Nephron progenitor cell (in vitro differentiated cells): ENCODE measurements around the gene TMTC2.

Source experiments
- DNase-seq: peaks from one replicate; pipeline ENCODE4 v3.0.0; 2021
- H3K27ac Mint-ChIP-seq: 2 replicates; pipeline ENCODE4 v1.8.0; 2021; ENCODE audit warnings: mild to moderate bottlenecking, moderate library complexity, mixed read lengths
- H3K27me3 Mint-ChIP-seq: 2 replicates; pipeline ENCODE4 v1.8.0; 2021; ENCODE audit warnings: mild to moderate bottlenecking, low read depth, mixed read lengths; ENCODE audit not compliant: poor library complexity
- H3K36me3 Mint-ChIP-seq: 2 replicates; pipeline ENCODE4 v1.8.0; 2021; ENCODE audit warnings: low read depth, mixed read lengths
- H3K4me1 Mint-ChIP-seq: 2 replicates; pipeline ENCODE4 v1.8.0; 2021; ENCODE audit warnings: mixed read lengths
- H3K4me3 Mint-ChIP-seq: 2 replicates; pipeline ENCODE4 v1.8.0; 2021; ENCODE audit warnings: mild to moderate bottlenecking, moderate library complexity, mixed read lengths
- H3K9me3 Mint-ChIP-seq: 2 replicates; pipeline ENCODE4 v1.8.0; 2021; ENCODE audit warnings: mild to moderate bottlenecking, moderate library complexity, mixed read lengths
- TF ChIP-seq, protein P1 (sequence below): fragments of 200-600 bp; sonication (generic); IDR thresholded peaks from 2 replicates; pipeline ENCODE4 v1.5.0; 2021; ENCODE audit warnings: antibody characterized with exemption

The TMTC2 gene

GRCh38 chr12:83040339-83040738, 353.6 kb downstream of the TMTC2 start:
- Mint-ChIP-seq H3K4me1 (peaks cover 8% of the 10 kb centered on the region), H3K4me3 (no peak overlapping the region), H3K27me3 (no peaks in the 10 kb centered on the region), H3K9me3 (no peaks in the 10 kb centered on the region), H3K36me3 (no peaks in the 10 kb centered on the region), H3K27ac (peak overlapping the region; percentile 29)
- TF ChIP-seq, protein P1, sequence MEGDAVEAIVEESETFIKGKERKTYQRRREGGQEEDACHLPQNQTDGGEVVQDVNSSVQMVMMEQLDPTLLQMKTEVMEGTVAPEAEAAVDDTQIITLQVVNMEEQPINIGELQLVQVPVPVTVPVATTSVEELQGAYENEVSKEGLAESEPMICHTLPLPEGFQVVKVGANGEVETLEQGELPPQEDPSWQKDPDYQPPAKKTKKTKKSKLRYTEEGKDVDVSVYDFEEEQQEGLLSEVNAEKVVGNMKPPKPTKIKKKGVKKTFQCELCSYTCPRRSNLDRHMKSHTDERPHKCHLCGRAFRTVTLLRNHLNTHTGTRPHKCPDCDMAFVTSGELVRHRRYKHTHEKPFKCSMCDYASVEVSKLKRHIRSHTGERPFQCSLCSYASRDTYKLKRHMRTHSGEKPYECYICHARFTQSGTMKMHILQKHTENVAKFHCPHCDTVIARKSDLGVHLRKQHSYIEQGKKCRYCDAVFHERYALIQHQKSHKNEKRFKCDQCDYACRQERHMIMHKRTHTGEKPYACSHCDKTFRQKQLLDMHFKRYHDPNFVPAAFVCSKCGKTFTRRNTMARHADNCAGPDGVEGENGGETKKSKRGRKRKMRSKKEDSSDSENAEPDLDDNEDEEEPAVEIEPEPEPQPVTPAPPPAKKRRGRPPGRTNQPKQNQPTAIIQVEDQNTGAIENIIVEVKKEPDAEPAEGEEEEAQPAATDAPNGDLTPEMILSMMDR: no peak
- no peak for DNase-seq

DNA sequence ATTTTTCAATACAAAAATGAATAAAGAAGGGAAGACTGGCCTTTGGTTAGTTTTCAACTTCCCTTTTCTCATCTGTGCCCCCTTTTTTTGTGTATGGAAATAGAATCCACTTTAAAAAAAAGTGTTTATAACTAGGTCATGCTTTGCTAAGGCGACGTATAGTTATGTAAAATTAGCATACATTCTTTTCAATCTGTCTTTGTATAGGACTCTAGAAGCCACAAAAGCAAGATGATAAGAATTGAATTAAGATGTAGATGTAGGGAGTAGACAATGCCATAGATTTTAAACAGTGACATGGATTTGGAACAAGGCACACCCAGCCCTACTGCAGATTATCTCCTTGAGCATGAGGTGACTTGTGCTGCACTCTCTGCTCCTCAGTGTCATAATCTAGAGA, 354.3 kb downstream of the TMTC2 start:
- DNase-seq: no peak
- no peak overlapping the region for H3K27ac Mint-ChIP-seq
- no peaks in the 10 kb centered on the region for H3K27me3 Mint-ChIP-seq
- H3K9me3 Mint-ChIP-seq: no peaks in the 10 kb centered on the region
- H3K4me3 Mint-ChIP-seq: no peak overlapping the region
- no peaks in the 10 kb centered on the region for H3K36me3 Mint-ChIP-seq
- TF ChIP-seq, protein P1: no peak
- H3K4me1 Mint-ChIP-seq: peaks cover 8% of the 10 kb centered on the region

DNA sequence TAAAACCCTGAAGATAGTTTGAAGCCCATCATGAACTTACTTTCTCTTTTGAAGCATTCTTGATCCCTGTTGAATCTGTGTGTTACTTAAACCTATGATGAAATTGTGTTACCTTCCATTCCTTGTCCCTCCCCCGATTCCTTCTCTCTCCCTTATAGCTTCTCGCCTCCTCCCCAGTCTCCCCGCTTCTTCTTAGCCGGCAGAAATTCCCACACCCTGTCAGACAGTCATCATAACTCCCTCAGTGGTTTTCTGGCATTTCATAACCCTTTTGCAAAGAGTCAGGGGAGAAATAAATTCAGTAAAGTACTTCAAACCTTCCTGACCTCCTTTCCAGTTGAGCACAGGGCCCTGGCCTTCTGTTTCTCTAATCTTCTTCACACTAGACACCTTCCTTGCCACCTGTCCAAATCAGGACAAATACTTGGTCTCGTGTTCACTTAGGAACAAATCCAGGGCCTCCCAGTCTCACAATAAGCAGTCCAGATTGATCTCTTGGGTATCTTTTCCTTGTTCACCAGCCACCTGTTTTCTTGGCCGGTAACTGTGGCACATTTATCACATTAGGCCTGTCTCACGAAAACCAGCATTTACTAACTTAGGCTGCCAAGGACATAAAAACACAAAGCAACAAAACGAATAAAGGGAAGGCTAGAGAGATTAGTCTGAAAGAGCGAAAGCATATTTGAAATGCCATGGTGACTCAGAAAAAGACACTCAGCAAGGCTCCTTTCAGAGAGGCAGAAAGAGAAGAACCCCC, 355.9 kb downstream of the TMTC2 start:
- no peak for DNase-seq
- peak overlapping the region; percentile 38 for H3K27ac Mint-ChIP-seq
- TF ChIP-seq, protein P1: no peak
- H3K9me3 Mint-ChIP-seq: no peaks in the 10 kb centered on the region
- no peaks in the 10 kb centered on the region for H3K36me3 Mint-ChIP-seq
- peaks cover 8% of the 10 kb centered on the region for H3K4me1 Mint-ChIP-seq
- H3K27me3 Mint-ChIP-seq: no peaks in the 10 kb centered on the region
- H3K4me3 Mint-ChIP-seq: no peak overlapping the region

DNA sequence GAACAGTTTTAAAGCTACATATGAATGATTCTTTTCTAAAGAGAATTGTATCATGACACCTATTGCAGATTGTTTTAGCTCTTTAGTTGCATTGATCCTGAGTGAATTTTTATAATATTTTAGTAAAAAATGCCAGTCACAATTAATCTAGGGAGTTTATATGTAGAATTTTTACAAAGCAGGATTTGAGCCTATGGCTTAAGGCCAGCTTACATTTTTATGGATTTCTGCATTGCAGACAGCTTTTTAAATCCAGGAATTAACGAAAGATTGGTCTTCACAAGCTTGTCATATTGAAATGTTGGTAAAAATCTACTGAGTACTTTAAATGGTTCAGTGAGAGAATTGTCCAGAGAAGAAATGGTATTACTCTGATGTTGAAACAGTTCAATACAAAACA, 358.0 kb downstream of the TMTC2 start:
- H3K27ac Mint-ChIP-seq: no peak overlapping the region
- H3K4me3 Mint-ChIP-seq: no peak overlapping the region
- no peaks in the 10 kb centered on the region for H3K27me3 Mint-ChIP-seq
- H3K4me1 Mint-ChIP-seq: peaks cover 8% of the 10 kb centered on the region
- no peaks in the 10 kb centered on the region for H3K36me3 Mint-ChIP-seq
- no peak for DNase-seq
- TF ChIP-seq, protein P1: no peak
- H3K9me3 Mint-ChIP-seq: no peaks in the 10 kb centered on the region

- Mint-ChIP-seq H3K27me3 (no peaks in the 10 kb centered on the region), H3K36me3 (no peaks in the 10 kb centered on the region), H3K4me3 (no peak overlapping the region), H3K9me3 (no peaks in the 10 kb centered on the region), H3K4me1 (peaks cover 8% of the 10 kb centered on the region), H3K27ac (peak overlapping the region; percentile 78)
- TF ChIP-seq, protein P1: no peak
- DNase-seq: no peak
These were observed 359.3 kb downstream of the TMTC2 start for GRCh38 chr12:83046019-83046418.

DNA sequence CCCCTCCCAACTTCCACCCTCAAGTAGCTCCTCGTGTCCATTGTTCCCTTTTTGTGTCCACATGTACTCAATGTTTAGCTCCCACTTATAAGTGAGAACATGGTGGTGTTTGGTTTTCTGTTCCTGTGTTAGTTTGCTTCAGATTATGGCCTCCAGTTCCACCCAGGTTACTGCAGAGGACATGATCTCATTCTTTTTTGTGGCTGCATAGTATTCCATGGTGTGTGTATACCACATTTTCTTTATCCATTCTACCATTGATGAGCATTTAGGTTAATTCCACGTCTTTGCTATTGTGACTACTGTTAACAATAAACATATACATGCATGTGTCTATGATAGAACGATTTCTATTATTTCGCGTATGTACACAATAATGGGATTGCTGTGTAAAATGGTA, 362.6 kb downstream of the TMTC2 start:
- Mint-ChIP-seq H3K27me3 (no peaks in the 10 kb centered on the region), H3K36me3 (no peaks in the 10 kb centered on the region), H3K27ac (no peak overlapping the region), H3K4me3 (no peak overlapping the region), H3K4me1 (no peaks in the 10 kb centered on the region), H3K9me3 (no peaks in the 10 kb centered on the region)
- TF ChIP-seq, protein P1: no peak
- DNase-seq: no peak
